Upper lobe of left lung (tissue), 4 donors: ENCODE data around the gene CYB5A.
A peak's percentile ranks its signal among the peaks of the same experiment; 100 is the strongest.

Experiments used
- POLR2AphosphoS5 ChIP-seq, 2 donors: sonication (generic); formaldehyde crosslinking; IDR thresholded peaks; one replicate each; pipeline ENCODE4 v1.5.1; 2017; ENCODE audit warnings: antibody characterized with exemption in 2 of 2
- TF ChIP-seq, protein P1 (sequence below), 6 experiments: fragments of 450-650 bp in 4 of 6; fragments of 200-600 bp in 2 of 6; sonication (generic) in 2 of 6; IDR thresholded peaks; one replicate each; pipeline ENCODE4 v1.5.1; 2016 to 2019; ENCODE audit warnings: antibody characterized with exemption in 6 of 6

DNA sequence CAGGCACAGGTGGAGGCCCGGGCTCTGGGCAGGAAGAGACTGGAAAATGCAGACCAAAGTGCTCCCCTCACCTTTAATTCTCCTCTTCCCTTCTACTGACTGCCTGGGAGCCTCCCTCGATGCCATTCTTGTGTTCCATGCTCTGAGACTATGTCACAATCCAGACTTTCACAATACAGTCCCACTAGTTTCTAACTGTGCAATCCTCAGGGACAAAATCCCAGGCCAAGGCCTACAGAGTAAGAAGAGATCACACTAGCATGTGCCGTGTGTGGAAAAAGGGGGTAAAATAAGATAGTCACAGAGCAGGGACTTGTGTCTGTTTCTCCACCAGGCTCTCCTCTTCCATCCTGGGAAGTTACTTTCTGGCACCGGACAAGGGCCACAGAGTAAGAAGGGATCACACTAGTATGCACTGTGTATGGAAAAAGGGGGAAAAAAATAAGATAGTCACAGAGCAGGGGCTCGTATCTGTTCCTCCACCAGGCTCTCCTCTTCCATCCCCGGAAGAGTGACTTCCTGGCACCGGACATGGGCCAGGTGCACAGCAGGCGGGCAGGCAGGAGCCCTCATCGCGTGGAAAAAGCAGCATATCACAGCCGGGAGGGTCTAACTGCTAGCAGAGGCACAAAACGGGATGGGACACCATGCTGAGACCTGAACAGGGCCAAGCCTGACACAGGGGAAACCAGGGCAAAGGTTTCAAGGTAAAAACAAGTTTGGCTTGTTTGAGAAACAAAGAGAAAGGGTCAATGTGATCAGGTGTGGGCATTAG lies 9.6 kb downstream of the CYB5A start:
- TF ChIP-seq, protein P1, sequence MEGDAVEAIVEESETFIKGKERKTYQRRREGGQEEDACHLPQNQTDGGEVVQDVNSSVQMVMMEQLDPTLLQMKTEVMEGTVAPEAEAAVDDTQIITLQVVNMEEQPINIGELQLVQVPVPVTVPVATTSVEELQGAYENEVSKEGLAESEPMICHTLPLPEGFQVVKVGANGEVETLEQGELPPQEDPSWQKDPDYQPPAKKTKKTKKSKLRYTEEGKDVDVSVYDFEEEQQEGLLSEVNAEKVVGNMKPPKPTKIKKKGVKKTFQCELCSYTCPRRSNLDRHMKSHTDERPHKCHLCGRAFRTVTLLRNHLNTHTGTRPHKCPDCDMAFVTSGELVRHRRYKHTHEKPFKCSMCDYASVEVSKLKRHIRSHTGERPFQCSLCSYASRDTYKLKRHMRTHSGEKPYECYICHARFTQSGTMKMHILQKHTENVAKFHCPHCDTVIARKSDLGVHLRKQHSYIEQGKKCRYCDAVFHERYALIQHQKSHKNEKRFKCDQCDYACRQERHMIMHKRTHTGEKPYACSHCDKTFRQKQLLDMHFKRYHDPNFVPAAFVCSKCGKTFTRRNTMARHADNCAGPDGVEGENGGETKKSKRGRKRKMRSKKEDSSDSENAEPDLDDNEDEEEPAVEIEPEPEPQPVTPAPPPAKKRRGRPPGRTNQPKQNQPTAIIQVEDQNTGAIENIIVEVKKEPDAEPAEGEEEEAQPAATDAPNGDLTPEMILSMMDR (IDR thresholded peaks at IDR 0.05): no peak
- peak in 1 of 2 donors; percentile 22 for TF ChIP-seq POLR2AphosphoS5 (IDR thresholded peaks at IDR 0.05)
